SIG-M5 (cell line): ENCODE measurements around the gene ASAP2.

Experiments
- DNase-seq: peaks from one replicate; lab custom pipeline; 2025; lab: John Stamatoyannopoulos, UW

ASAP2 gene

DNA sequence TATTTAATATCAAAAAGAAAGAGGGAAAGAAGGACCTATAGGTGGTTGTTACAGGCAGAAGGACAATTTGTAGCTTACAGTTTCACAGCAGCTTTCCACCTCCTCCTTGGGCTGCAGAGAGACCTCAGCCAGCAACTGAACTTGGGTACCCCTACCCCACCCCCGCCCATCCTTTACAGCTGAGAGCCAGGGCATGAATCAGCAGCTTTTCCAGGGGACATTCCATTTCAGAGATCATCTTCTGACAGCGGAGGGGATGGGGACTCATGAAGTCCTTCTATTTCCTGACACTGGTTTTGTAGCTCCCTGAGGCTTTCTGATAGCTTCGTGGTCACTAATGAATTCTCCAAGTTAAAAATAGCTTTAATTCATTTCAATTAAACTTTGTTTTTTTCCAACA is 120.4 kb downstream of the ASAP2 start:
- no peak for DNase-seq

DNA sequence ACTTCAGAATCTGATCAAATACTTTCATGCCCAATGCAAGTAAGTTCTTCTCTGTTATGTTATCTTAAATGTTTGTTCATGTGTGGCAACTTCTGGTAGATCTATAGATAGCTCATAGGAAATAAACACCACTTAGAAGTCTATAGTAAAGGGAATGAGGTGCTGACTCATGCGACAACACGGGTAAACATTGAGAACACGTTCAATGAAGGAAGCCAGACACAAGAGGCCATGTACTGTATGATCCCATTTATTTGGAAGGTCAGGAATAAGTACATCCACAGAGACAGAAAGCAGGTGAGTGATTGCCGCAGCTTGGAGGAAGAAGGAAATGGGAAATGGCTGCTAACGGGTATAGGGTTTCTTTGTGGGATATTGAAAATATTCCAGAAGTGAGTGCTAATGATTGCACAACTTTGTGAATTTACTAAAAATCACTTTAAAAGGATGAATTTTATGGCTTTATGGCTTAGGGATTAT is 121.3 kb downstream of the ASAP2 start:
- no peak for DNase-seq

GRCh38 chr2:9328931-9329330 is 122.3 kb downstream of the ASAP2 start:
- no peak for DNase-seq

GRCh38 chr2:9329497-9329896 is 122.9 kb downstream of the ASAP2 start:
- no peak for DNase-seq

- no peak for DNase-seq
These were observed 124.1 kb downstream of the ASAP2 start for GRCh38 chr2:9330612-9331270.

- DNase-seq, result no peak
These were observed 125.1 kb downstream of the ASAP2 start for GRCh38 chr2:9331704-9332103.

GRCh38 chr2:9332136-9332852 is 125.7 kb downstream of the ASAP2 start:
- no peak for DNase-seq

DNA sequence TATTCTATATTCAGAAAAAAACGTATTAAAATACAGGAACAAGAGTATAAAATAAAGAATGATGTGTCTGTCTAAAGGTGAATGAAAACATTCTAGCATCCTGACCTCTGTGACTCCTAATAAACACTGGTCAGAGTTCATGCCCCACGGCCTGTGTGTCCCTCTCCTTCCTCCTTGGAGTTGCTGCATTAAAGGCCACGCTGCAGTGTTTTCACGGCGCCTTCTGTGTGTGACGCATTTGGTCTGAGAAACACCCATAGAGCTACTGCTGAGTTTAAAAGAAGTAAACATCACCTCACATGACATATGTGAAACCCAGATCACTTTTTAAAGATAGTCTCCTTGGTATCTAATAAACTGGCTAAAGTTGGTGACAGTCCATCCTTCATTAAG is 126.2 kb downstream of the ASAP2 start:
- DNase-seq, result no peak

GRCh38 chr2:9333591-9334171 is 127.1 kb downstream of the ASAP2 start:
- DNase-seq, result no peak

- DNase-seq, result no peak
These were observed 128.1 kb downstream of the ASAP2 start for GRCh38 chr2:9334761-9335160.

DNA sequence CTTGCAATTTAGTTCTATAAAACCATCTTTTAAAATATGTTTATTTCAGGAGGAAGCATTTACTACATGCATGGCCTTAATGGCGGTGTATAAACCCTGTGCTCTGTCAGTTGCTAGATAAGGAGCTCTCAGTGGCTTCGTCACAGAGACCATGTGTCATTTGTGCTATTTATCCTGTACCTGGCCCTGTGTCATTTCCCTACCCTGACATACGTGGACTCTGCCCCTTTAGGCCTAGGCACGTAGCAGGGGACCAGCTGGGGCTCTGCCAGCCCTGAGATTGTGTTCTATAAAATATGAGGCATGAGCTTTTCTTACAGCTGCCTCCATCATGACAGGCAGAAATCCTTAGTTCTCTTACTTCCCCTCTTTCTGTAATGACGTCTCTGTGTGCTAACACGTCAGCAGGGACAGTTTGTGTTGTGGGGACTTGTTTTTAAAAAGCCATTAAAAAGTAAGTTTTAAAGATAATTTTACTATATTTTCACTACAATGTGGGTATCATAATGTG is 128.8 kb downstream of the ASAP2 start:
- no peak for DNase-seq

- DNase-seq, result no peak
These were observed 129.6 kb downstream of the ASAP2 start for GRCh38 chr2:9336241-9336575.

GRCh38 chr2:9336576-9337314 is 130.1 kb downstream of the ASAP2 start:
- no peak for DNase-seq

DNA sequence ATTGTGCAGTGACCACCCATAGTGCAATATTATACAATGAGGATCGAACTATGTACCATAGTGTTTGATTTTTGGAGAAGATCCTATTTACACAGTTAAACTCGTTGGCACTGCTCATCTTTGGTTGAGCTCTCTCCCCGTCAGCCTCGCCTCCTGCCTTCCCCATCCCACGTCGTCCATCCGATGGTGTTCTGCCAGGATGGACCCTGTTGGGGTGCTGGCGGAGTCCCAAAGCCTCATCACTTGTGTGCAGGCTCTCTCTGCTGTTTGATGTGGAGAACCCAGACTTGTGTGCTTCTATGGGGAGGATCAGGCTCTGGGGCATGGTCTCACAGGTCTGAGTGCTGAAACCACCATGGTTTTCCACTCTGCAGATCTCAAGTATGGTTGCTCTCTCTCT is 131.3 kb downstream of the ASAP2 start:
- DNase-seq, result no peak

DNA sequence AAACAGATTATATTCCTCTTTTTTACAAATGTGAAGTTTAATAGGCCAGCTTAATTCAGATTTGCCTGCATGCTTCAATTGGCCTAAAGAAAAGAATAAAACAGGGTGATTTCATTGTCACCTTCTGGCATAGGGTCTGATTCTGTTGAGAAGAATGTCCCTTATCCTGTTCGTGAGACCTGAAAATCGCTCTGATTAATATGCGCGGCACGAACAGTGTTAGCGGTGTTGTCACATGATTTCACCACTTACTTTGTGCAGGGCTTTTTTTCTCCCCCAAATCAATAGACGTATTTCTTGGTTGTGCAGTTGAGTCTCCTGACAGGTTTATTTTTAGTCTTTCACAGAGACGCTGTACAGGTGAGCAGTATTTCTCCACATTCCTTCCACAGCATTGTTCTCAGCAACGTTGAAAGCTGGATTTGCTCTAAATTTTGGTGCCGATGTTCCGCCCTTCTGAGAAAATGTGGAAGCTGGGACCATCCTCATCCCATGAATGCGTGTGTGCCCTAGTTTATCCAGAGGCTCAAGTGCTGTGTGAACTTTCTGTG is 134.8 kb downstream of the ASAP2 start:
- no peak for DNase-seq

GRCh38 chr2:9342659-9343058 is 136.0 kb downstream of the ASAP2 start:
- no peak for DNase-seq

DNA sequence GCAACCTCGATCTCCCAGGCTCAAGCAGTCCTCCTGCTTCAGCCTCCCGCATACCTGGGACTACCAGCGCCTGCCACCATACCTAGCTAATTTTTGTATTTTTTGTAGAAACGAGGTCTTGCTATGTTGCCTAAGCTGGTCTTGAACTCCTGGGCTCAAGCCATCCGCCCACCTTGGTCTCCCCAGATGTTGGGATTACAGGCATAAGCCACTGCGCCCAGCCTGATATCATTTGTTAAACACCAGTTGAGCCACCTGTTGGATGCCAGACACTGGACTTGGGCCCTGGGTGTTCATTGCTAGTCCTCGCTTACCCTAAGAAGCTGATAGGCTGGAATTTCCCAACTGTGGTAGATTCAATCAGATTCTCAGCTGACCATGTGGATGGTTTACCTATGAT is 136.9 kb downstream of the ASAP2 start:
- no peak for DNase-seq

GRCh38 chr2:9344434-9344833 is 137.8 kb downstream of the ASAP2 start:
- no peak for DNase-seq

DNA sequence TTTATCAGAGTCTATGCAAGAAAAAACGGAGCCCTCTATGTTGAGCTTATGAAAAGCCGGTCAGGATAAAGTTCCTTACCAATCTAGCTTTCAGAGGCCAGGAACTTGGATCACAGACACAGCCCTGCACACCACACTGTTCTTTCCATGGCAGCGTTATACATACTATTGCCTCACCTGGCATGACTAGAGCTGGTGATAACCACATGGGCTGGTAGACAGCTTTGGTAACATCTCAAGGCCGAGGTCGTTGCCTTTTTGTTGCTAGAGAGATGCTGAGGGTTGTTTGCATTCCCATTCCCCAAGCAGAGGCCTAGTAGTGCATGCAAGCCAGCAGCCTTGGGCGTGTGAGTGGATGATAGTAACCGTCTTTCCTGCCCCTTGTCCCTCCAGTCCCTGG is 138.7 kb downstream of the ASAP2 start:
- DNase-seq, result no peak

DNA sequence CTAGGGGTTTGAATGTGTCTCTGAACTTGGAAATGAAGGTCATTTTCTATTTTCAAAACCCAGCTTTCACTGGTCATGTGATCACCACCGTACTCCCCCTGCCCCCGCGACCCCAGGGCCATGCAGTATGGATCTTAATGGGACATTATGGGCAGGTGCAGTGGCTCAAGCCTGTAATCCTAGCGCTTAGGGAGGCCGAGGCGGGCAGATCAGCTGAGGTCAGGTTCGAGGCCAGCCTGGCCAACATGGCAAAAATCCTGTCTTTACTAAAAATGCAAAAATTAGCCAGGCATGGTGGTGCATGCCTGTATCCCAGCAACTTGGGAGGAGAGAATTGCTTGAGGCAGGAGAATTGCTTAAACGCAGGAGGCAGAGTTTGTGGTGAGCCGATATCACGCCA is 139.4 kb downstream of the ASAP2 start:
- DNase-seq, result no peak

DNA sequence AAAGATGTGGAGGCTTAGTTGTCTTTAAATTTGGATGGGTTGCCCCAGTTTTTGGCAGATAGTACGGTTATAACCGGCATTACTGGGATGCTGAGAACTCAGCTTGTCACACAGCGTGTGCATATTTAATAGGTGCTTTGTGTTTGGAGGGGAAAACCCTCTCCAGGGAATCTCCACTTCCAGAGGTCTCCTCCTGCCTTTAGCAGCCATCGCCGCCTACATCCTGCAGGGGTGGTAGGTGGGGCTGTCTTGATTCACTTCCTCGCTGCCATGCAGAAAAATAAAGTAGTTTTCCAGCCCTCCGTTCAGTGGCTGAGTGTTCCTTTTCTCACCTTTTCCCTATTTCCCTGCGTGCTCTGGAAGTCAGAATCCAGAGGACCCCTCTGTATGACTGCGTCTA is 140.3 kb downstream of the ASAP2 start:
- no peak for DNase-seq

DNA sequence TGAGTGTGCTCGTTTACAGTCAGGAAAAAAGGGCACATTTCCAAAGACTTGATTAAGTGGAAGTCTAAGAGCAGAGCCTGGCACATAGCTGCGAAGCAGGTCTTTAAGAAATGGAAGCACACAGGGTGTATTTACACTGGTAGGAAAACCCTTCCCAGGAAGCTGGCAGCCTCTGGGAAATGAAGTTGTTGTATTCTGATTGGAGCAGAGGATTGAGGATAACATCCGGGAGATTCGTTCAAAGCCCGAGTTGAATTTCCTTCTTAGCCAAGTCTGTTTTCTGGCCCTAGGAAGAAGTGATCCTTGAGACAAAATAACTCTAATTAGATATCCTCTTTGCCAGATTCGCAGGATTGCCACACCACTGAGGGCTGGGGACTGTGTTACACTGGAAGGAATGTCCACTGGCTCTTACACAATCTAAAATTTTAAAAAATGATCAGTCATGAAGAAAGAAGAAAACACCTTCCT is 140.8 kb downstream of the ASAP2 start:
- DNase-seq, result no peak
